ENCODE measurements around the gene CACNA1A.
"Not testable (repeated sequence)": the region's sequence is repeated elsewhere in the genome, so short reads cannot be mapped to it uniquely, and the experiment has no call there.

Gene CACNA1A

GRCh38 chr19:13173139-13173737 is 333.0 kb downstream of the CACNA1A start:
- no peak for DNase-seq (ENCODE audit: low read depth)
- TF ChIP-seq CTCF (IDR thresholded peaks at IDR 0.05; ENCODE audit: low read length, missing control alignments): no peak
- H3K4me3 ChIP-seq (replicated peaks; ENCODE audit: low read depth, low read length): no peak overlapping the region

GRCh38 chr19:13172346-13173138 is 333.7 kb downstream of the CACNA1A start:
- peak; percentile 75 for DNase-seq (ENCODE audit: low read depth)
- no peak for TF ChIP-seq CTCF (IDR thresholded peaks at IDR 0.05; ENCODE audit: low read length, missing control alignments)
- H3K4me3 ChIP-seq (replicated peaks; ENCODE audit: low read depth, low read length): no peak overlapping the region

GRCh38 chr19:13171146-13171545 is 335.1 kb downstream of the CACNA1A start:
- TF ChIP-seq CTCF (IDR thresholded peaks at IDR 0.05; ENCODE audit: low read length, missing control alignments): no peak
- H3K4me3 ChIP-seq (replicated peaks; ENCODE audit: low read depth, low read length): no peak overlapping the region
- no peak for DNase-seq (ENCODE audit: low read depth)

GRCh38 chr19:13169769-13170168 is 336.5 kb downstream of the CACNA1A start:
- H3K4me3 ChIP-seq (replicated peaks; ENCODE audit: low read depth, low read length): no peak overlapping the region
- no peak for TF ChIP-seq CTCF (IDR thresholded peaks at IDR 0.05; ENCODE audit: low read length, missing control alignments)
- no peak for DNase-seq (ENCODE audit: low read depth)

- H3K4me3 ChIP-seq (replicated peaks; ENCODE audit: low read depth, low read length); DNase-seq (ENCODE audit: low read depth): not testable (repeated sequence)
Measured at GRCh38 chr19:13166151-13166550, 340.1 kb downstream of the CACNA1A start.

- DNase-seq (ENCODE audit: low read depth): no peak
- TF ChIP-seq CTCF (IDR thresholded peaks at IDR 0.05; ENCODE audit: low read length, missing control alignments): no peak
- no peak overlapping the region for H3K4me3 ChIP-seq (replicated peaks; ENCODE audit: low read depth, low read length)
Measured at GRCh38 chr19:13165162-13165997, 340.9 kb downstream of the CACNA1A start.
